GM18868 (cell line): Measurements from ENCODE around the gene STK39.

Experiments
- ATAC-seq: cut with Tn5 transposase; IDR thresholded peaks from one replicate; pipeline ENCODE4 v1.9.1; 2021; ENCODE audit warnings: mild to moderate bottlenecking, moderate library complexity; ENCODE audit not compliant: unreplicated experiment

The STK39 gene

GRCh38 chr2:168185583-168186274, 61.7 kb downstream of the STK39 start:
- ATAC-seq = no peak

- no peak for ATAC-seq
Observed at GRCh38 chr2:168184681-168185513, 62.5 kb downstream of the STK39 start.

- no peak for ATAC-seq
Observed at GRCh38 chr2:168183308-168183997, 63.9 kb downstream of the STK39 start.

GRCh38 chr2:168182550-168183249, 64.7 kb downstream of the STK39 start:
- ATAC-seq = no peak

- no peak for ATAC-seq
Observed at GRCh38 chr2:168181825-168182224, 65.6 kb downstream of the STK39 start.

GRCh38 chr2:168180914-168181313, 66.5 kb downstream of the STK39 start:
- ATAC-seq = no peak

- no peak for ATAC-seq
Observed at GRCh38 chr2:168180483-168180882, 66.9 kb downstream of the STK39 start.

GRCh38 chr2:168179592-168179991, 67.8 kb downstream of the STK39 start:
- ATAC-seq = no peak

- no peak for ATAC-seq
Observed at GRCh38 chr2:168178520-168179324, 68.7 kb downstream of the STK39 start.

- no peak for ATAC-seq
Observed at GRCh38 chr2:168176402-168176801, 71.0 kb downstream of the STK39 start.

GRCh38 chr2:168175469-168175868, 71.9 kb downstream of the STK39 start:
- ATAC-seq = no peak

GRCh38 chr2:168174756-168175155, 72.6 kb downstream of the STK39 start:
- no peak for ATAC-seq

- no peak for ATAC-seq
Observed at GRCh38 chr2:168172071-168172470, 75.3 kb downstream of the STK39 start.

GRCh38 chr2:168171059-168171762, 76.2 kb downstream of the STK39 start:
- ATAC-seq = no peak

GRCh38 chr2:168169097-168169745, 78.2 kb downstream of the STK39 start:
- no peak for ATAC-seq

GRCh38 chr2:168167511-168168263, 79.7 kb downstream of the STK39 start:
- ATAC-seq = no peak

- no peak for ATAC-seq
Observed at GRCh38 chr2:168166902-168167510, 80.4 kb downstream of the STK39 start.
